ENCODE data around the gene SNPH.
A peak's percentile ranks its signal among the peaks of the same experiment; 100 is the strongest.

Gene SNPH

DNA sequence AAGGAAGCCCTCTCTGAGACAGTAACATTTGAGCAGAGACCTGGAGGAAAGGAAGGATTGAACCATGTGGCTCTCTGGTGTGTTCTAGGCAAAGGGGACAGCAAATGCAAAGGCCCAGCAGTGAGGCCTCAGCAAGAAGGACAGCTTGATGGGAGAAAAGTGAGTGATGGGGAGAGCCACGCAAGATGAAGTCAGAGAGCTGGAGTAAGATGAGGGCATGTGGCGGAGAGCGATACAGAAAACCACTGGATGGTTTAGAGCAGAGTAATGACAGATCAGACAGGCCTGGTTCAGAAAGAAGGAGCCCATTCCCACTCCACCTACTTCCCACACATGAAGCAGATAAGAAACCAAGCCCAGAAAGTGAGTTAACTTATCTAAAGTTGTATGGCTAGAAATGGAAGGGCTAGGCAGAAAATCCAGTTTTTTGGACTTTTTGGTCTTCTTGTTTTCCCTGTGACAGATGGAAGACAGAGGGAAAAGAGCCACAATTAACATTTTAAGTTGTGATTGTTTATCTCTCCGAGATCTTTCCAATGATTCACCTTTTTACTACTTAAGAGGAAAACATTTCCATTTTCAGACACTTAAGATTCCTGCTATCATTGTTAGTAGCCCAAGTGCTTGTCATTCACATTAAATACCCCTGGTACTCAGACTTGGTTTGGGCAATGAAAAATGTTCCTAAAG is 723 bp upstream of the SNPH start:
- DNase-seq = no peak

- DNase-seq = no peak
Measured at GRCh38 chr20:1265916-1266166, 253 bp upstream of the SNPH start.

DNA sequence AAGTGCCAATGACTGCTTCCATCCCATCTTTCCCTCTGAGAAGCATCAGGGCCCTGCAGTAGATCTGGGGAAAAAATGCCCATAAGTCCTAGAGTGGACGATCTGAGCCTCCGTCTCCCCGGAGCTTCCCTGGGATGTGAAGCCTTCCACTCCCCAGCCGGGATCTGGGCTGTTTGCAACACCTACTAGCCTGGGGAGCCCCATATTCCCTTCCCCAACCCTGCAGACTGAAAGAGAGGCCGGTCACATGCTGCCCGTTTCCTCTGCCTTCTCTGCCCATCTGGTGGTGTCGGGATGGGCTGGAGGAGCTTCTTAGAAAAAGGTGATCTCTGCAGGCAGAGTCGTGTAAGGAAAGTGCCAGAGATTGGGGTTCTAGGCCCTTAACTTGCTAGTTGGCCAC is 1.1 kb downstream of the SNPH start:
- peak; percentile 28 for DNase-seq

DNA sequence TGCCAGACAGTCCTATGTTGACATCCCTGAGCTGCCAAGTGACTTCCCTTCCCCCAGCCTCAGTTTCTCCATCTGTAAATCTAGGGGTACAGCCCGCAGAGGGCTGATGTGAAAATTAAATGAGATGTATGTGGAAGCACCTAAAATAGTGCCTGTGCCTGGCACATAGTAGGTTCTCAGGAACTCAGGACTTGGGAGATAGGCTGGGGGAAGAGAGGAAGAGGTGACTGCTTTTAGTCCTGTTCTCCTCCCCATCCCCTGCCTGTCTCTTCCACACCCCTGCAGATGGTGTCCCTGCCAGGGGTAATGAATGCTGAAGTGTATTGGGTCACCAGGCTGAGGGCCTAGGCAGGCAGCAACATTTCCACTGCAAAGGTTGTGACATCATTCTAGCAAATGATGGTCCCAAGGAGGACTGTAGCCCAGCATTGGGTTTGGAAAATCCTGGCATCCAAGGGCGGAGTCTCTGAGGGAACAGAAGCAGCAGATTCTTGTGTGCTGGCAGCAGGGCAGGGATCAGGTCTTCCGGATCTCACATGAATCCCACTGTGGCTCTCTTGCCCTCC is 1.8 kb downstream of the SNPH start:
- DNase-seq = no peak

DNA sequence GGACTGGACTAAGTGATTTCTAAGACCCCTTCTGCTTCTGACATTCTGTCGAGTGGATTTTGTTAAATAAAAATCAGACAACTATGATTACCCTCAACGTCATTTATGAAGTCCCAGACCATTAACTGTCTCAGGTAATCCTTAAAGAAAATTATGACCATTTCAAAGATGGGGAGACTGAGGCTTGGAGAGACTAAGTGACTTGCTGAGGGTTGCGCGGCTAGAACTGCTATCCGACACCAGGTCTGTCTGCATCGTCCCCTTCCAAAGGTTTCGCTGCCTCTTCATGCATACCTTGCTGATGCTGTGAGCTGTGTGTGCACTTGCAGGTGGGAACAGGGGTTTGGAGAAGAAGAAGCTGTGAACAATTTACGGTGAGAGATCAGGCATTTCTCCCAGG is 3.1 kb downstream of the SNPH start:
- no peak for DNase-seq

- no peak for DNase-seq
Measured at GRCh38 chr20:1269850-1270249, 3.8 kb downstream of the SNPH start.

DNA sequence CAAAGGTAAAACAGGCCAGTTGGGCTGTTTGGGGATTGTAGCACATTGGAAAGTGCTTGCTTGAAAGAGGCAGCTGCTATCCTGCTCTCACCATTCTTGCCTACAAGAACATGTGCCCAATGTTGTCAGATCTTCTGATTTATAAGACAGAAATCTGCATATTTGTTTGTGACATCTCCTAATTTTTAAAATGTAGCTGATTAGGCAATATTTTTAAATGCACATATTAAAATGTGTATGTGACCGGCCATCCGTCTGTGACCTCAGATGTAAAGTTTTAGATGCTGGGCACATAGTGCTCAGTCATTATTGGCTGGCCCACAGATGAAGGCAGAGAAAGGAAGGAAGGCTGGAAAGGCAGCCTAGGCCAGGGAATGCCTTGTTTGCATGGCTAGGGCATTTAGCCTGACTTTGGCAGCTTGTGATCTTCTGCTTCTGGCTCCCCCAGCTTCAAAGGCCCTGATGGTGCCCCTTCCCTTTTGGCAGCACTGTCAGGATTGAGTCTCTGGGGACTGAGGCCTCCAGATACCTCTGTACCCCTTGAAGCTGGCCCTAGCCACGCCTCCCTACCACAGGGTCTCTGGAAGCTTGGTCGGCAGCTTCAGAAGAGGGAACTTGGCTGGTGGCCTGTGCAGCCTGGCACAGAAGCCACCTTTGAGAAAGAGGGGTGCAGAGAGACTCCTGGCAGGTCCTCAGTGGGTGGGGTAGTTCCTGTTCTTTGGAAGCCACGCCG is 6.4 kb downstream of the SNPH start:
- DNase-seq = no peak

- DNase-seq = no peak
Measured at GRCh38 chr20:1273366-1273765, 7.3 kb downstream of the SNPH start.

- peak; percentile 54 for DNase-seq
Measured at GRCh38 chr20:1274485-1275311, 8.6 kb downstream of the SNPH start.

GRCh38 chr20:1275919-1276318 is 9.8 kb downstream of the SNPH start:
- DNase-seq = no peak

GRCh38 chr20:1277529-1278322 is 11.6 kb downstream of the SNPH start:
- no peak for DNase-seq

GRCh38 chr20:1278993-1279392 is 12.9 kb downstream of the SNPH start:
- no peak for DNase-seq

GRCh38 chr20:1280195-1281102 is 14.4 kb downstream of the SNPH start:
- no peak for DNase-seq

GRCh38 chr20:1281279-1282057 is 15.4 kb downstream of the SNPH start:
- no peak for DNase-seq

DNA sequence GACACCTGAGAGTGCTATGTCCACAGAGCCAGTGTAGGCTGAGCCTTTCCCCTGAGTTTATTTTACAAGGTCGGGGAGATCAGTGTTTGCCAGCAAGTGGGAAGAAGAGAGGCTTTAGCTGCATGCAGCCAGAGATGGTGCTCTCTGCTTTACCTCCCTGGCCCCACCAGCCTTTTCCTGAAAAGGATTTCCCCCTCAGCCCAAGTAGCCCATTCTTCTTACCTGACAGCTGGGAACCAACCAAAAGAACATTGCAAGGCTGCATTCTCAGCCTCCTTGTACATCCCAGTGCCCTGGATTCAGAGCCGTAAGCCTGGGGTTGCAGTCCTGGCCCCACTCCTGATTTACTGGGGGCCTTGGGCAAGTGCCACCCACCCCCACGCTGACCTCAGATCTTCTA is 16.9 kb downstream of the SNPH start:
- DNase-seq = no peak

DNA sequence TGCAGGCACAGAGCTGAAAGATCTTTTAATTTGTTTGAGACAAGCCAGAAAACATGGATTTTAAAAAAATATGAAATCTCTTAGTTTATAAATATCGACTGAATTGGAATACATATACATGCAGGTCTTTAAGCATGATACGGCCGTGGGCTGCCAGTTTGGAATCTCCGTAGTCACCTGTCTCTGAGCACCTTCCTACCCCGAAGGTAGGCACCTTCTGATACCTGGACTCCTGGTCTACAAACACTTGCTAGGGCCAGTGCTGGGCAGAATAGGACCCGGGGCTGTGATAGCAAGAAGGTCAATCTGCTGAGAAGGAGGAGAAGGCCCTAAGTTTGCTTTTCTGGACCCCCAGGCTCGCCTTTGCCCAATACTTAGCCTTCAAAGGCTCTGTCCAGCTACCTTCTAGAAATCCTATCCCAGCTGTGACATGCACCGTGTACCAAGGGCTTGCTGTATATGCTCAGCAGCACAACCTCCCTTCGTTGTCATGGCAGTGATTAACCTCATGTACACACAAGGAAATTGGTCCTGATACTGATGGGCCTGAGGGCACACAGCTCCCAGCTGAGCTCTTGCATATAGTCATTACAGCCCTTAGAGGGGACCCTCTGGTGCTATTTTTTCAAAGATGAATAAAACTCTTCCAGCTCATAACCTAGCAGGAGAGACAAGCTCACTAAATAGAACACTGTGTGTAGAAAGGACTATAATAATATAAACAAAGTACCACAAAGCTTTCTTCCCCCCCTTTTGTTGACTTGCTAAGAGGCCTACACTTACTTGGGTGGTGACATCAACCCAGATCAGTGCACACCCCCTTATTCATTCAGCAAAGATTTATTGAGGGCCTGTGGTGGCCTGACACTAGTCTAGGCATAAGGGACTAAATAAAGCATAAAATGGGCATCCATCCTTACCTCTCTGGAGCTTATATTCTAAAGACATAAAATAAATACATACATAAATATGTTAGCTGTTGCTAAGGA is 17.7 kb downstream of the SNPH start:
- no peak for DNase-seq

DNA sequence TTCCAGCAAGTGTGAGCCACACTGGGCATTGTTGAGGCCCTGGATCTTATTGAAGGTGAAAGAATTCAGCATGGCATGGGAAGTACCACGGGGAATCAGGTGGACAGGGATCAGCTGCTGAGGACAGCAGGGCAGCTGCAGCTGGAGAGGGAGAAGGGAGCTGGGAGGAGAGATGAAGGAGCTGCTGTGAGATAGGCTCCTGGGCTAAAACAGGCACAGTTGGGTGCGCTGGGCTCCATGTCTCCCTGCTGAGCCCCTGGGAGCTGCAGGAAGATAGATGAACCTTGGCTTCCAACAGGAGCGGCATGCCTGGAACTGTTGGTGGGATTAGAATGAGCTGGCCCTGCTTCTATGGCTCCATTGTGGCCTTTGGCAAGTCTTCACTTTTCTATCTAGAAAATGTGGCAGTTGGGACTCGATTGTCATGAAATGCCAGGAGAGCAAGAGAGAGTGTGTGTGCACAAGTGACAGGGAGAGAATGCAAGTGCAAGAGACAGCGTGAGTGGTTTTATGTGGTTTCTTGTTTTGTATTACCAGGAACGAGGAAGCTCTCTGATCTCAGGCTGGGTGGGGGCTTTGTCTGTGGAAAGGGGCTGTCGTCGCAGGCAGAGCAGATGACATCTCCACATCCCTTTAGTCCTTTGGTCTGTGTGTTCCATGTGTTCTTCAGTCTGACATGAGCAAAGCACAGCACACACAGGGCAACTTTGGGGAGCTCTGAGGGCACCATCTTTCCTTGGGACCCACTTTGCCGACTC is 20.4 kb downstream of the SNPH start:
- no peak for DNase-seq

GRCh38 chr20:1287306-1287705 is 21.2 kb downstream of the SNPH start:
- no peak for DNase-seq

Data from retina (tissue), 1 donor.